ENCODE data around the gene RASSF6.

RASSF6 gene

GRCh38 chr4:73596001-73596400, 24.2 kb downstream of the RASSF6 start (continued):
- TF ChIP-seq PRDM10 (tag by site-specific recombination; IDR thresholded peaks at IDR 0.05) (no peak), ZNF626 (tag by site-specific recombination; IDR thresholded peaks at IDR 0.05) (no peak), HOXC10 (CRISPR knock-in tag; IDR thresholded peaks at IDR 0.05) (no peak), OSR2 (tag by site-specific recombination; IDR thresholded peaks at IDR 0.05) (no peak), ZNF19 (tag by site-specific recombination; IDR thresholded peaks at IDR 0.05; ENCODE audit: low read depth) (no peak), ZSCAN30 (tag by site-specific recombination; IDR thresholded peaks at IDR 0.05) (no peak), ZIC2 (tag by site-specific recombination; IDR thresholded peaks at IDR 0.05) (no peak), BCL11A (tag by site-specific recombination; IDR thresholded peaks at IDR 0.05; ENCODE audit: low read depth) (no peak), MYNN (tag by site-specific recombination; IDR thresholded peaks at IDR 0.05; ENCODE audit: borderline replicate concordance) (no peak)

GRCh38 chr4:73593631-73594241, 26.5 kb downstream of the RASSF6 start:
- Histone ChIP-seq H3K27ac (ENCODE audit: extremely low read depth, low read depth, low read length) (no peak overlapping the region), H3K9me3 (ENCODE audit: control insufficient read depth, insufficient read depth, low read depth, low read length) (no peaks in the 10 kb centered on the region), H3K4me3 (ENCODE audit: low read depth, low read length) (no peak overlapping the region), H3K36me3 (ENCODE audit: control insufficient read depth in 2 of 2, insufficient read depth in 1 of 2, low read length in 2 of 2) (no peaks in the 10 kb centered on the region), H3K4me1 (ENCODE audit: control insufficient read depth, insufficient read depth, low read length) (peaks cover 8% of the 10 kb centered on the region)
- ChIA-PET POLR2A (no interaction called here), CTCF (interaction anchor here (0.6 to 2.0 kb wide), 8 partner anchors 9 to 282 kb away, joined by 3 to 18 read pairs (median 4); no protein-coding TSS in a partner anchor)
- TF ChIP-seq ZFP41 (tag by site-specific recombination; IDR thresholded peaks at IDR 0.05; ENCODE audit: borderline replicate concordance) (no peak), ZNF843 (tag by site-specific recombination; IDR thresholded peaks at IDR 0.05) (no peak), ZNF654 (tag by site-specific recombination; IDR thresholded peaks at IDR 0.05; ENCODE audit: low read depth) (0 out of 2 replicates have a peak, but pooled peaks have one; percentile 7)

- CTCF ChIA-PET: interaction anchor here (0.6 to 1.1 kb wide), 3 partner anchors 29 to 1519 kb away, joined by 3 to 4 read pairs (median 3); no protein-coding TSS in a partner anchor
- Histone ChIP-seq H3K27ac (ENCODE audit: extremely low read depth, low read depth, low read length) (no peak overlapping the region), H3K9me3 (ENCODE audit: control insufficient read depth, insufficient read depth, low read depth, low read length) (no peaks in the 10 kb centered on the region), H3K36me3 (ENCODE audit: control insufficient read depth in 2 of 2, insufficient read depth in 1 of 2, low read length in 2 of 2) (no peaks in the 10 kb centered on the region), H3K4me1 (ENCODE audit: control insufficient read depth, insufficient read depth, low read length) (peaks cover 8% of the 10 kb centered on the region), H3K4me3 (ENCODE audit: low read depth, low read length) (no peak overlapping the region)
- POLR2A ChIA-PET: interaction anchor here (0.6 kb wide), 1 partner anchor 64 kb away, joined by 8 read pairs; no protein-coding TSS in a partner anchor
- TF ChIP-seq WT1 (tag by site-specific recombination; IDR thresholded peaks at IDR 0.05): 0 out of 2 replicates have a peak, but pooled peaks have one; percentile 45
- TF ChIP-seq PRDM10 (tag by site-specific recombination; IDR thresholded peaks at IDR 0.05): no peak
- no peak for TF ChIP-seq ZFP41 (tag by site-specific recombination; IDR thresholded peaks at IDR 0.05; ENCODE audit: borderline replicate concordance)
- TF ChIP-seq SP7 (tag by site-specific recombination; IDR thresholded peaks at IDR 0.05): peak; percentile 68
- TF ChIP-seq ZNF664 (tag by site-specific recombination; IDR thresholded peaks at IDR 0.05): no peak
- no peak for TF ChIP-seq ZNF394 (tag by site-specific recombination; IDR thresholded peaks at IDR 0.05; ENCODE audit: borderline replicate concordance)
- TF ChIP-seq KLF8 (tag by site-specific recombination; IDR thresholded peaks at IDR 0.05): no peak
- TF ChIP-seq ZNF221 (tag by site-specific recombination; IDR thresholded peaks at IDR 0.05; ENCODE audit: borderline replicate concordance): no peak
- peak; percentile 65; the same call in 1 of the 2 replicates for TF ChIP-seq PRDM6 (tag by site-specific recombination; IDR thresholded peaks at IDR 0.05)
- no peak for TF ChIP-seq SETDB1 (IDR thresholded peaks at IDR 0.05; ENCODE audit: insufficient read length, low read length)
- TF ChIP-seq ZNF600 (tag by site-specific recombination; IDR thresholded peaks at IDR 0.05): no peak
Observed at GRCh38 chr4:73589887-73590801, 30.1 kb downstream of the RASSF6 start.
